HEK293 (cell line): ENCODE data around the gene FHL2.

ENCODE experiments used
- CTCF ChIA-PET: fragments of 350-600 bp; formaldehyde crosslinking; extraction: SDS; loops from one replicate; lab custom pipeline; 2021; ENCODE audit warnings: antibody characterized with exemption; lab: Yijun Ruan, JAX
- POLR2A ChIA-PET: fragments of 300-600 bp; formaldehyde crosslinking; extraction: SDS; loops from one replicate; lab custom pipeline; 2020; ENCODE audit warnings: antibody characterized with exemption, inconsistent platforms; lab: Yijun Ruan, JAX
- H3K27ac ChIP-seq: fragments of 200-500 bp; sonication (Bioruptor generic); 2 replicates; pipeline ENCODE4 v1.5.1; 2014; ENCODE audit warnings: low read depth, low read length, control low read depth, inconsistent platforms; ENCODE audit errors: extremely low read depth
- H3K36me3 ChIP-seq, 2 experiments: fragments of 200-500 bp in 1 of 2; sonication (Bioruptor generic) in 1 of 2; 1 replicate in 1 of 2; 2 replicates in 1 of 2; pipeline ENCODE4 v1.5.1; 2014 to 2017; ENCODE audit warnings: inconsistent platforms in 2 of 2, low read length in 2 of 2; ENCODE audit not compliant: control insufficient read depth in 2 of 2, insufficient read depth in 1 of 2
- H3K4me1 ChIP-seq: fragments of 200-500 bp; sonication (Bioruptor generic); 2 replicates; pipeline ENCODE4 v1.5.1; 2014; ENCODE audit warnings: mild to moderate bottlenecking, low read length, inconsistent platforms; ENCODE audit not compliant: control insufficient read depth, insufficient read depth
- H3K4me3 ChIP-seq: 2 replicates; pipeline ENCODE4 v1.5.1; 2011; ENCODE audit warnings: low read depth, mild to moderate bottlenecking, control low read depth, low read length, moderate library complexity
- H3K9me3 ChIP-seq: fragments of 200-500 bp; sonication (Bioruptor generic); 2 replicates; pipeline ENCODE4 v1.5.1; 2014; ENCODE audit warnings: low read depth, low read length, inconsistent platforms; ENCODE audit not compliant: control insufficient read depth, insufficient read depth
- GLI4 ChIP-seq: fragments of 450-650 bp; formaldehyde crosslinking; IDR thresholded peaks from 2 replicates; pipeline ENCODE4 v1.5.1; 2016; ENCODE audit warnings: missing biosample characterization, missing genetic modification characterization
- HOXC10 ChIP-seq: sonication (generic); formaldehyde crosslinking; IDR thresholded peaks from 2 replicates; pipeline ENCODE4 v1.8.1; 2023; ENCODE audit warnings: mild to moderate bottlenecking, missing genetic modification reagents
- HOXD13 ChIP-seq: sonication (generic); formaldehyde crosslinking; IDR thresholded peaks from 2 replicates; pipeline ENCODE4 v1.8.0; 2022; ENCODE audit warnings: missing genetic modification reagents, borderline replicate concordance
- OVOL3 ChIP-seq: fragments of 450-650 bp; formaldehyde crosslinking; IDR thresholded peaks from 2 replicates; pipeline ENCODE4 v1.5.1; 2016; ENCODE audit warnings: missing biosample characterization, missing genetic modification characterization
- RBAK ChIP-seq: fragments of 450-650 bp; formaldehyde crosslinking; IDR thresholded peaks from 2 replicates; pipeline ENCODE4 v1.5.1; 2016; ENCODE audit warnings: missing biosample characterization, missing genetic modification characterization
- REST ChIP-seq: fragments of 450-650 bp; formaldehyde crosslinking; IDR thresholded peaks from 2 replicates; pipeline ENCODE4 v1.5.1; 2016; ENCODE audit warnings: missing biosample characterization, missing genetic modification characterization
- TCF7L2 ChIP-seq: IDR thresholded peaks from 2 replicates; pipeline ENCODE4 v1.6.1; 2011; ENCODE audit warnings: low read depth, mild to moderate bottlenecking, inconsistent platforms, low read length, moderate library complexity, borderline replicate concordance
- ZBTB17 ChIP-seq: fragments of 450-650 bp; formaldehyde crosslinking; IDR thresholded peaks from 2 replicates; pipeline ENCODE4 v1.5.1; 2016; ENCODE audit warnings: missing biosample characterization, missing genetic modification characterization
- ZBTB21 ChIP-seq: fragments of 450-650 bp; formaldehyde crosslinking; IDR thresholded peaks from 2 replicates; pipeline ENCODE4 v1.5.1; 2017; ENCODE audit warnings: missing biosample characterization, missing genetic modification characterization
- ZBTB44 ChIP-seq: fragments of 450-650 bp; IDR thresholded peaks from 2 replicates; pipeline ENCODE4 v1.5.1; 2018; ENCODE audit warnings: missing biosample characterization, mild to moderate bottlenecking, missing genetic modification characterization
- ZBTB6 ChIP-seq: fragments of 450-650 bp; formaldehyde crosslinking; IDR thresholded peaks from 2 replicates; pipeline ENCODE4 v1.5.1; 2017; ENCODE audit warnings: missing biosample characterization, missing genetic modification characterization
- ZIC2 ChIP-seq: fragments of 450-650 bp; formaldehyde crosslinking; IDR thresholded peaks from 2 replicates; pipeline ENCODE4 v1.5.1; 2016; ENCODE audit warnings: missing biosample characterization, missing genetic modification characterization
- ZNF175 ChIP-seq: fragments of 450-650 bp; formaldehyde crosslinking; IDR thresholded peaks from 2 replicates; pipeline ENCODE4 v1.5.1; 2016; ENCODE audit warnings: missing biosample characterization, missing genetic modification characterization
- ZNF239 ChIP-seq: fragments of 450-650 bp; formaldehyde crosslinking; IDR thresholded peaks from 2 replicates; pipeline ENCODE4 v1.5.1; 2016; ENCODE audit warnings: missing biosample characterization, missing genetic modification characterization
- ZNF248 ChIP-seq: fragments of 450-650 bp; formaldehyde crosslinking; IDR thresholded peaks from 2 replicates; pipeline ENCODE4 v1.5.1; 2017; ENCODE audit warnings: missing biosample characterization, missing genetic modification characterization
- ZNF292 ChIP-seq: fragments of 450-650 bp; formaldehyde crosslinking; IDR thresholded peaks from 2 replicates; pipeline ENCODE4 v1.5.1; 2016; ENCODE audit warnings: low read depth, missing biosample characterization, missing genetic modification characterization, borderline replicate concordance
- ZNF341 ChIP-seq: fragments of 450-650 bp; formaldehyde crosslinking; IDR thresholded peaks from 2 replicates; pipeline ENCODE4; 2016; ENCODE audit warnings: low read depth, missing biosample characterization, missing genetic modification characterization
- ZNF433 ChIP-seq: fragments of 450-650 bp; formaldehyde crosslinking; IDR thresholded peaks from 2 replicates; pipeline ENCODE4 v1.5.1; 2016; ENCODE audit warnings: missing biosample characterization, missing genetic modification characterization, low read depth
- ZNF48 ChIP-seq: fragments of 450-650 bp; formaldehyde crosslinking; IDR thresholded peaks from 2 replicates; pipeline ENCODE4 v1.5.1; 2016; ENCODE audit warnings: missing biosample characterization, missing genetic modification characterization
- ZNF529 ChIP-seq: fragments of 450-650 bp; formaldehyde crosslinking; IDR thresholded peaks from 2 replicates; pipeline ENCODE4 v1.5.1; 2017; ENCODE audit warnings: missing genetic modification characterization, missing biosample characterization; ENCODE audit not compliant: insufficient replicate concordance
- ZNF621 ChIP-seq: fragments of 450-650 bp; formaldehyde crosslinking; IDR thresholded peaks from 2 replicates; pipeline ENCODE4 v1.5.1; 2017; ENCODE audit warnings: missing biosample characterization, missing genetic modification characterization
- ZSCAN18 ChIP-seq: fragments of 450-650 bp; formaldehyde crosslinking; IDR thresholded peaks from 2 replicates; pipeline ENCODE4 v1.5.1; 2016; ENCODE audit warnings: missing biosample characterization, missing genetic modification characterization
- TF ChIP-seq, protein P1 (sequence below): fragments of 450-650 bp; formaldehyde crosslinking; optimal IDR thresholded peaks from 2 replicates; pipeline ENCODE3; 2016; ENCODE audit warnings: missing biosample characterization, mild to moderate bottlenecking, missing genetic modification characterization
- TF ChIP-seq, protein P2 (sequence below): IDR thresholded peaks from 2 replicates; pipeline ENCODE4 v1.6.1; 2011; ENCODE audit warnings: mild to moderate bottlenecking, low read depth, low read length, borderline replicate concordance

FHL2 gene

DNA sequence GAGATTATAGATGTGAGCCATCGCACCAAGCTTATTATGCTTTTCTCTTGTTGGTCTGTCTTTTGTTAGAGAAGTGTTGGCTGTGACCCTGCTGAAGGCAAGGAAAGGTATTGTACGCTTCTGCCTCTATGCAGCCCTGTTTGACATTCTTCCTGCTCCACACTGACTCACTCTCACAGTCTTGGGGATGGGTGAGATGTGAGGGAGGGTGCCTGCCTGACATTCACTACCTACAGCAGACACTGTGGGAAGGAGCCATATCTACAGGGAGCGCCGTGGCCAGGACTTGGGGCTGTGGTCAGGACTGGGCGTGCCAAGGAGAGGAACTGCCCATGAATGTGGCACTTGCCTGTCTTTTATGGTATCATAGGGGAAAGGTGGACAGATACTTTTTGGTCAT is 43.9 kb upstream of the FHL2 start (continued):
- TF ChIP-seq, protein P1, sequence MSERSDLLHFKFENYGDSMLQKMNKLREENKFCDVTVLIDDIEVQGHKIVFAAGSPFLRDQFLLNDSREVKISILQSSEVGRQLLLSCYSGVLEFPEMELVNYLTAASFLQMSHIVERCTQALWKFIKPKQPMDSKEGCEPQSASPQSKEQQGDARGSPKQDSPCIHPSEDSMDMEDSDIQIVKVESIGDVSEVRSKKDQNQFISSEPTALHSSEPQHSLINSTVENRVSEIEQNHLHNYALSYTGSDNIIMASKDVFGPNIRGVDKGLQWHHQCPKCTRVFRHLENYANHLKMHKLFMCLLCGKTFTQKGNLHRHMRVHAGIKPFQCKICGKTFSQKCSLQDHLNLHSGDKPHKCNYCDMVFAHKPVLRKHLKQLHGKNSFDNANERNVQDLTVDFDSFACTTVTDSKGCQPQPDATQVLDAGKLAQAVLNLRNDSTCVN (tag by site-specific recombination), result no peak

DNA sequence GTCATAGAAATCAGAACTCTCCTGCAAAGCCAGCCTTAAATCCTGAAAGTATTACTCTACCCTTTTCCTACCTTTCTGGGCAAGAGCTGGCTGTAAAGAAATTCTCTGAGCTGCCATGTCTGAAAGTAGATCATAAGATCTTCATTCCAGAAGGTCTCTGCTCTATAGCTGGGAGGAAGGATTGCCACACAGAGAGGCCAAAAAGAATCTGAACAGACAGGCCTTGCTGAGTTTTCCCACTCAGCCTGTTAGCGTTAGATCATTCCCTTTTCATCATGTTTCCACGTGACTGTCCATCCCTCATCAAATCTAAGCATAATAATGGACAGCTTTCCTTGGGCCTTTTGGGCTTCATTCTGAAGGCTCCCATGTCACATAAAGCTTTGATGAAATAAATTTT is 43.2 kb upstream of the FHL2 start:
- TF ChIP-seq ZNF48 (tag by site-specific recombination) (no peak), ZNF248 (no peak), HOXD13 (CRISPR knock-in tag) (no peak), ZNF292 (no peak), ZBTB44 (tag by site-specific recombination) (no peak), ZBTB17 (tag by site-specific recombination) (no peak), ZNF433 (no peak), ZBTB6 (no peak)
- TF ChIP-seq, all 188 proteins: peak for 0
- H3K4me1 ChIP-seq, result no peaks in the 10 kb centered on the region
- no peak overlapping the region for H3K4me3 ChIP-seq
- no peak overlapping the region for H3K27ac ChIP-seq
- POLR2A ChIA-PET, result no interaction called here
- no peaks in the 10 kb centered on the region for H3K36me3 ChIP-seq
- CTCF ChIA-PET, result no interaction called here
- no peaks in the 10 kb centered on the region for H3K9me3 ChIP-seq

DNA sequence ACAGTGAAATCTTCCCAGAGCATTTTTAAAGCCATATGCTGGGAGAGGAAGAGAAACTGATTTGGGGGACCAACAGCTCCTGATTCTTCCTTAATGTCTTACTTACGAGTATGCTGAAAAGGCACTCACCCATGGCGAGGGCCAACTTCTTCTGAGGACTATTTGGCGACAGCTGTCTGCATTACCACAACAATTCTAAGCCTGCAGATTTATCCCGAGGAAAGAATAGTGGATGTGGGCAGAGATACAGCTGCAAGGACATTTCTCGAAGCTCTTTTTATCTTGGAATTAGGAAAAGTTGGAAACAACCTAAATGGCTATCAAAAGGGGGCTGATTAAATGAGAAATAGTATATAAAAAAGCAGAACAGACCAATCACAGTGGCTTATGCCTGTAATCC is 40.3 kb upstream of the FHL2 start:
- Histone ChIP-seq H3K36me3 (no peaks in the 10 kb centered on the region), H3K9me3 (no peaks in the 10 kb centered on the region), H3K4me3 (no peak overlapping the region), H3K4me1 (no peaks in the 10 kb centered on the region), H3K27ac (no peak overlapping the region)
- ChIA-PET CTCF (interaction anchor here (1.6 kb wide), 1 partner anchor 70 kb away, joined by 4 read pairs; no protein-coding TSS in a partner anchor), POLR2A (no interaction called here)
- TF ChIP-seq GLI4, result no peak
- no peak for TF ChIP-seq ZNF175
- no peak for TF ChIP-seq ZIC2 (tag by site-specific recombination)
- no peak for TF ChIP-seq TCF7L2
- no peak for TF ChIP-seq REST (tag by site-specific recombination)
- no peak for TF ChIP-seq HOXC10 (CRISPR knock-in tag)
- TF ChIP-seq OVOL3 (tag by site-specific recombination), result no peak
- no peak for TF ChIP-seq ZNF529 (tag by site-specific recombination)
- TF ChIP-seq ZBTB21, result no peak
- no peak for TF ChIP-seq ZSCAN18 (tag by site-specific recombination)
- TF ChIP-seq ZNF239, result no peak
- TF ChIP-seq ZNF48 (tag by site-specific recombination), result no peak
- no peak for TF ChIP-seq ZNF621
- no peak for TF ChIP-seq RBAK (tag by site-specific recombination)
- TF ChIP-seq ZNF341 (tag by site-specific recombination), result no peak
- TF ChIP-seq, protein P2, sequence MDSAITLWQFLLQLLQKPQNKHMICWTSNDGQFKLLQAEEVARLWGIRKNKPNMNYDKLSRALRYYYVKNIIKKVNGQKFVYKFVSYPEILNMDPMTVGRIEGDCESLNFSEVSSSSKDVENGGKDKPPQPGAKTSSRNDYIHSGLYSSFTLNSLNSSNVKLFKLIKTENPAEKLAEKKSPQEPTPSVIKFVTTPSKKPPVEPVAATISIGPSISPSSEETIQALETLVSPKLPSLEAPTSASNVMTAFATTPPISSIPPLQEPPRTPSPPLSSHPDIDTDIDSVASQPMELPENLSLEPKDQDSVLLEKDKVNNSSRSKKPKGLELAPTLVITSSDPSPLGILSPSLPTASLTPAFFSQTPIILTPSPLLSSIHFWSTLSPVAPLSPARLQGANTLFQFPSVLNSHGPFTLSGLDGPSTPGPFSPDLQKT, result no peak
